Measurements from ENCODE around the gene AGBL1. TPM values are rescaled to one million over a fixed set of nuclear protein-coding genes. Genes with fewer than 3 reads are reported as not detected.

Gene AGBL1
- polyA plus RNA-seq, 1 donor (not counting 4 experiments of a cell fraction or from before 2014, with no cell fraction given) = not detected

GRCh38 chr15:86620641-86621349, 541.1 kb downstream of the AGBL1 start:
- Histone ChIP-seq H2AFZ (ENCODE audit: control insufficient read depth, low read length) (no peak overlapping the region), H3K79me2 (ENCODE audit: control insufficient read depth, insufficient read depth, low read length) (no peaks in the 10 kb centered on the region), H3K4me1 (ENCODE audit: control insufficient read depth, extremely low read depth, insufficient read depth, low read length) (peaks cover 5% of the 10 kb centered on the region), H3K27me3 (ENCODE audit: control insufficient read depth, extremely low read depth, insufficient read depth, low read length) (no peaks in the 10 kb centered on the region), H3K4me3 (ENCODE audit: control insufficient read depth in 2 of 3, extremely low read depth in 1 of 3, insufficient read depth in 2 of 3, low read depth in 1 of 3, low read length in 3 of 3) (no peak overlapping the region), H3K9ac (ENCODE audit: control insufficient read depth, extremely low read depth, insufficient read depth, low read length) (no peak overlapping the region), H3K4me2 (ENCODE audit: control insufficient read depth, extremely low read depth, insufficient read depth, low read depth, low read length) (no peak overlapping the region), H3K9me1 (ENCODE audit: control insufficient read depth, extremely low read depth, insufficient read depth, low read length) (no peaks in the 10 kb centered on the region), H4K20me1 (ENCODE audit: control insufficient read depth, extremely low read depth, insufficient read depth, low read length) (no peaks in the 10 kb centered on the region), H3K9me3 (ENCODE audit: control insufficient read depth, low read depth, low read length) (no peaks in the 10 kb centered on the region), H3K36me3 (ENCODE audit: control insufficient read depth in 2 of 2, extremely low read depth in 1 of 2, insufficient read depth in 2 of 2, low read length in 2 of 2) (no peaks in the 10 kb centered on the region), H3K27ac (ENCODE audit: control insufficient read depth, insufficient read depth, low read length) (no peak overlapping the region)
- dilution Hi-C loops (cut with MboI; ENCODE audit: extremely low pct_ligation_motif_present, low sequenced_read_pairs) = no loop called here
- TF ChIP-seq CTCF (optimal IDR thresholded peaks at IDR 0.05 in 1 of 3, IDR thresholded peaks at IDR 0.05 in 1 of 3, conservative IDR thresholded peaks at IDR 0.05 in 1 of 3; ENCODE audit: extremely low read depth in 1 of 3, insufficient read depth in 2 of 3, low read length in 3 of 3) (no peak), EZH2 (IDR thresholded peaks at IDR 0.05; ENCODE audit: low read length) (no peak)
- DNase-seq (ENCODE audit: low read depth, low spot score) (no peak), FAIRE-seq (no peak)

- no peak for TF ChIP-seq CTCF (optimal IDR thresholded peaks at IDR 0.05 in 1 of 3, IDR thresholded peaks at IDR 0.05 in 1 of 3, conservative IDR thresholded peaks at IDR 0.05 in 1 of 3; ENCODE audit: extremely low read depth in 1 of 3, insufficient read depth in 2 of 3, low read length in 3 of 3)
- no peak for TF ChIP-seq EZH2 (IDR thresholded peaks at IDR 0.05; ENCODE audit: low read length)
- H3K4me1 ChIP-seq (ENCODE audit: control insufficient read depth, extremely low read depth, insufficient read depth, low read length) = peaks cover 5% of the 10 kb centered on the region
These were observed 543.6 kb downstream of the AGBL1 start for GRCh38 chr15:86623236-86623635.

More at GRCh38 chr15:86623236-86623635, 543.6 kb downstream of the AGBL1 start:
- no peaks in the 10 kb centered on the region for H3K27me3 ChIP-seq (ENCODE audit: control insufficient read depth, extremely low read depth, insufficient read depth, low read length)
- no peak for DNase-seq (ENCODE audit: low read depth, low spot score)
- no peak overlapping the region for H3K4me3 ChIP-seq (ENCODE audit: control insufficient read depth in 2 of 3, extremely low read depth in 1 of 3, insufficient read depth in 2 of 3, low read depth in 1 of 3, low read length in 3 of 3)
- no peaks in the 10 kb centered on the region for H4K20me1 ChIP-seq (ENCODE audit: control insufficient read depth, extremely low read depth, insufficient read depth, low read length)
- H3K9me3 ChIP-seq (ENCODE audit: control insufficient read depth, low read depth, low read length) = no peaks in the 10 kb centered on the region
- no peaks in the 10 kb centered on the region for H3K36me3 ChIP-seq (ENCODE audit: control insufficient read depth in 2 of 2, extremely low read depth in 1 of 2, insufficient read depth in 2 of 2, low read length in 2 of 2)
- H3K79me2 ChIP-seq (ENCODE audit: control insufficient read depth, insufficient read depth, low read length) = no peaks in the 10 kb centered on the region
- H3K9me1 ChIP-seq (ENCODE audit: control insufficient read depth, extremely low read depth, insufficient read depth, low read length) = no peaks in the 10 kb centered on the region
- H3K4me2 ChIP-seq (ENCODE audit: control insufficient read depth, extremely low read depth, insufficient read depth, low read depth, low read length) = no peak overlapping the region
- dilution Hi-C loops (cut with MboI; ENCODE audit: extremely low pct_ligation_motif_present, low sequenced_read_pairs) = no loop called here
- FAIRE-seq = no peak
- H3K9ac ChIP-seq (ENCODE audit: control insufficient read depth, extremely low read depth, insufficient read depth, low read length) = no peak overlapping the region
- H2AFZ ChIP-seq (ENCODE audit: control insufficient read depth, low read length) = no peak overlapping the region
- no peak overlapping the region for H3K27ac ChIP-seq (ENCODE audit: control insufficient read depth, insufficient read depth, low read length)
